IMR-90 (cell line): Measurements from ENCODE around the gene AUTS2. TPM values are rescaled to one million over a fixed set of nuclear protein-coding genes. Genes with fewer than 3 reads are reported as not detected.

Source experiments
- ATAC-seq: fragments of 200-7000 bp; cut with Tn5 transposase; 2 replicates; pipeline ENCODE4 v1.9.1; 2020; ENCODE audit warnings: low read depth, mild to moderate bottlenecking, moderate library complexity
- BruUV-seq: library from RNA; stranded (reverse); fragments of 400-500 nt; replicated peaks from 2 replicates; lab custom pipeline; 2021; lab: Mats Ljungman, UMichigan
- CTCF ChIA-PET: fragments of 300-600 bp; formaldehyde crosslinking; extraction: SDS; loops from one replicate; lab custom pipeline; 2021; ENCODE audit warnings: antibody characterized with exemption; lab: Yijun Ruan, JAX
- POLR2A ChIA-PET: fragments of 300-600 bp; sonication (Branson Sonifier 250); formaldehyde crosslinking; loops from one replicate; lab custom pipeline; 2022; ENCODE audit warnings: antibody characterized with exemption; ENCODE audit not compliant: unreplicated experiment; lab: Charles Lee
- DNase-seq: peaks from one replicate; pipeline ENCODE4 v3.0.0; 2013
- H2AFZ ChIP-seq: replicated peaks from 2 replicates; pipeline ENCODE3; 2013; ENCODE audit warnings: low read length, mild to moderate bottlenecking; ENCODE audit not compliant: poor library complexity
- H2AK5ac ChIP-seq: 2 replicates; pipeline ENCODE4 v1.6.1; 2013; ENCODE audit warnings: low read depth, low read length, inconsistent platforms
- H2AK9ac ChIP-seq: replicated peaks from 2 replicates; pipeline ENCODE3; 2013; ENCODE audit warnings: mild to moderate bottlenecking, low read depth, low read length, moderate library complexity; ENCODE audit not compliant: poor library complexity
- H2BK120ac ChIP-seq: 2 replicates; pipeline ENCODE4 v1.6.1; 2013; ENCODE audit warnings: low read depth, low read length, inconsistent platforms
- H2BK15ac ChIP-seq: 3 replicates; pipeline ENCODE4 v1.6.1; 2013; ENCODE audit warnings: low read depth, low read length, inconsistent platforms
- H2BK20ac ChIP-seq: 2 replicates; pipeline ENCODE4 v1.6.1; 2013; ENCODE audit warnings: low read depth, mild to moderate bottlenecking, inconsistent platforms, low read length, moderate library complexity
- H2BK5ac ChIP-seq: 2 replicates; pipeline ENCODE4 v1.6.1; 2013; ENCODE audit warnings: mild to moderate bottlenecking, low read depth, low read length, inconsistent platforms; ENCODE audit not compliant: poor library complexity, severe bottlenecking
- H3K14ac ChIP-seq: replicated peaks from 2 replicates; pipeline ENCODE4 v1.6.1; 2013; ENCODE audit warnings: low read depth, low read length, inconsistent platforms
- H3K18ac ChIP-seq: 2 replicates; pipeline ENCODE4 v1.6.1; 2013; ENCODE audit warnings: low read depth, low read length, control low read depth
- H3K23ac ChIP-seq: 2 replicates; pipeline ENCODE4 v1.6.1; 2013; ENCODE audit warnings: low read depth, low read length, inconsistent platforms
- H3K27ac ChIP-seq: 2 replicates; pipeline ENCODE4 v1.5.1; 2013; ENCODE audit warnings: mild to moderate bottlenecking, control low read depth, low read length; ENCODE audit not compliant: insufficient read depth
- H3K27me3 ChIP-seq: 2 replicates; pipeline ENCODE4 v1.6.1; 2013; ENCODE audit warnings: low read length; ENCODE audit not compliant: control insufficient read depth, insufficient read depth
- H3K36me3 ChIP-seq: 2 replicates; pipeline ENCODE4 v1.6.1; 2013; ENCODE audit warnings: low read length, mixed read lengths; ENCODE audit not compliant: control insufficient read depth, insufficient read depth
- H3K4ac ChIP-seq: 2 replicates; pipeline ENCODE4 v1.6.1; 2013; ENCODE audit warnings: low read depth, low read length, inconsistent platforms
- H3K4me1 ChIP-seq: 2 replicates; pipeline ENCODE4 v1.6.1; 2013; ENCODE audit warnings: low read length, mixed read lengths; ENCODE audit not compliant: control insufficient read depth, insufficient read depth
- H3K4me2 ChIP-seq: 2 replicates; pipeline ENCODE4 v1.6.1; 2013; ENCODE audit warnings: low read depth, mild to moderate bottlenecking, control low read depth, low read length, moderate library complexity
- H3K4me3 ChIP-seq: 2 replicates; pipeline ENCODE4 v1.5.1; 2013; ENCODE audit warnings: low read depth, mild to moderate bottlenecking, control low read depth, low read length, moderate library complexity; ENCODE audit not compliant: insufficient read depth
- H3K56ac ChIP-seq: 2 replicates; pipeline ENCODE4 v1.6.1; 2013; ENCODE audit warnings: low read length, inconsistent platforms; ENCODE audit not compliant: insufficient read depth; ENCODE audit errors: extremely low read depth
- H3K79me1 ChIP-seq, 2 experiments: 2 replicates each; pipeline ENCODE4 v1.6.1; 2013; ENCODE audit warnings: low read length in 2 of 2, inconsistent platforms in 1 of 2, low read depth in 1 of 2
- H3K9ac ChIP-seq: 2 replicates; pipeline ENCODE4 v1.6.1; 2013; ENCODE audit warnings: low read depth, low read length, control low read depth
- H3K9me1 ChIP-seq: 2 replicates; pipeline ENCODE4 v1.6.1; 2013; ENCODE audit warnings: low read length, inconsistent platforms; ENCODE audit not compliant: insufficient read depth
- H3K9me3 ChIP-seq: 2 replicates; pipeline ENCODE4 v1.6.1; 2013; ENCODE audit warnings: low read length; ENCODE audit not compliant: control insufficient read depth, insufficient read depth
- H4K20me1 ChIP-seq: 2 replicates; pipeline ENCODE4 v1.6.1; 2013; ENCODE audit warnings: low read length, inconsistent platforms; ENCODE audit not compliant: insufficient read depth
- H4K5ac ChIP-seq: 2 replicates; pipeline ENCODE4 v1.6.1; 2013; ENCODE audit warnings: mild to moderate bottlenecking, low read depth, low read length, control low read depth
- H4K8ac ChIP-seq, 2 experiments: 2 replicates each; pipeline ENCODE4 v1.6.1; 2013; ENCODE audit warnings: low read depth in 2 of 2, low read length in 2 of 2, control low read depth in 1 of 2, inconsistent platforms in 1 of 2
- H4K91ac ChIP-seq: 2 replicates; pipeline ENCODE4 v1.6.1; 2013; ENCODE audit warnings: low read depth, low read length, inconsistent platforms; ENCODE audit not compliant: insufficient read depth
- WGBS, 2 experiments: methylation state at CpG; one replicate each; pipeline versions ENCODE4 v1.1.5 to v1.1.7; 2013; ENCODE audit warnings: missing lambda C conversion rate in 2 of 2; ENCODE audit not compliant: insufficient read length in 1 of 2; ENCODE audit errors: extremely low coverage in 2 of 2; 5-methylcytosine and 5-hydroxymethylcytosine counted together
- dilution Hi-C: fragments of 300-500 bp; cut with HindIII; formaldehyde crosslinking; loops from one replicate; pipeline ENCODE4 v1.14.3; 2018; ENCODE audit warnings: low sequenced_read_pairs; ENCODE audit not compliant: unreplicated experiment
- in situ Hi-C: fragments of 300-500 bp; cut with MboI; formaldehyde crosslinking; loops from 3 replicates; pipeline ENCODE4 v1.14.3; 2019; ENCODE audit warnings: low sequenced_read_pairs, inconsistent platforms, mixed read lengths
- intact Hi-C: fragments of 100-400 bp; cut with micrococcal nuclease; formaldehyde crosslinking; loops from 2 replicates; pipeline ENCODE4 v1.10.0; 2022
- polyA plus RNA-seq, 3 experiments: library from polyadenylated mRNA; depleted of rRNA; stranded (reverse); fragments of >200 nt; gene quantifications; 2 replicates each; pipeline ENCODE4 v1.2.3, GENCODE V29; 2012; ENCODE audit warnings: low replicate concordance in 1 of 3
- total RNA-seq: library from RNA; depleted of rRNA; stranded (reverse); fragments of >200 nt; gene quantifications from 2 replicates; pipeline ENCODE4 v1.2.3, GENCODE V29; 2012
- TF ChIP-seq, protein P1 (sequence below): conservative IDR thresholded peaks from 2 replicates; pipeline ENCODE4 v1.5.1; 2012; ENCODE audit warnings: mild to moderate bottlenecking, low read depth, low read length, improper control_type of control experiment

The AUTS2 gene
- total and polyA plus RNA-seq, 2 of the 4 experiments (the other 2 are of a cell fraction), result 0.90 to 3.0 TPM

DNA sequence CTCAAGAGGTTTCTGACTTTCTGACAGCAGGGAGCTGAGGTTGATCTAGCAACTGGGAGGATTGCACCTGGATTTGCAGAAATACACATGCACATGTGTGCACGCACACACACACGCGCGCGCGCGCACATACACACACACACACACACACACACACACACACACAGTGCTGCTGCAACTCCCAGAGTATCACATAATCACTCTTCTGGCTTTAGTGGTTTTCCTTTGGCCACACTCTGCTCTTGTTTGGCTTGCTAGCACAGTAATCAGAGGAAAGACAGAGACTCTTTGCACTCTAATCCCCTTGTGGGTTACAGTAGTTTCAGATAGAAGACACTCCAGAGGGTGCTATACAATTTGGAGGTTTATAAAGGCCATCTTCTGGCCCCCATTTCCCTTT, 705.0 kb downstream of the AUTS2 start:
- Histone ChIP-seq H3K4ac (no peak overlapping the region), H4K8ac (no peak overlapping the region), H3K4me2 (no peak overlapping the region), H2BK20ac (no peak overlapping the region), H4K20me1 (no peaks in the 10 kb centered on the region), H2BK5ac (no peak overlapping the region), H3K18ac (no peak overlapping the region), H2AK5ac (no peak overlapping the region), H3K27me3 (no peaks in the 10 kb centered on the region), H3K9me1 (no peaks in the 10 kb centered on the region), H4K91ac (no peak overlapping the region), H3K14ac (no peak overlapping the region), H3K4me1 (no peaks in the 10 kb centered on the region), H3K36me3 (no peaks in the 10 kb centered on the region), H3K9me3 (0 out of 2 replicates have a peak, but pooled peaks cover 2% of the 10 kb centered on the region), H3K27ac (no peak overlapping the region), H2BK15ac (no peak overlapping the region), H3K23ac (no peak overlapping the region), H3K56ac (no peak overlapping the region), H3K4me3 (no peak overlapping the region), H2AFZ (no peak overlapping the region), H3K79me1 (no peaks in the 10 kb centered on the region), H2BK120ac (no peak overlapping the region), H2AK9ac (no peak overlapping the region), H4K5ac (no peak overlapping the region), H3K9ac (no peak overlapping the region)
- dilution Hi-C loops, result no loop called here
- TF ChIP-seq, protein P1, sequence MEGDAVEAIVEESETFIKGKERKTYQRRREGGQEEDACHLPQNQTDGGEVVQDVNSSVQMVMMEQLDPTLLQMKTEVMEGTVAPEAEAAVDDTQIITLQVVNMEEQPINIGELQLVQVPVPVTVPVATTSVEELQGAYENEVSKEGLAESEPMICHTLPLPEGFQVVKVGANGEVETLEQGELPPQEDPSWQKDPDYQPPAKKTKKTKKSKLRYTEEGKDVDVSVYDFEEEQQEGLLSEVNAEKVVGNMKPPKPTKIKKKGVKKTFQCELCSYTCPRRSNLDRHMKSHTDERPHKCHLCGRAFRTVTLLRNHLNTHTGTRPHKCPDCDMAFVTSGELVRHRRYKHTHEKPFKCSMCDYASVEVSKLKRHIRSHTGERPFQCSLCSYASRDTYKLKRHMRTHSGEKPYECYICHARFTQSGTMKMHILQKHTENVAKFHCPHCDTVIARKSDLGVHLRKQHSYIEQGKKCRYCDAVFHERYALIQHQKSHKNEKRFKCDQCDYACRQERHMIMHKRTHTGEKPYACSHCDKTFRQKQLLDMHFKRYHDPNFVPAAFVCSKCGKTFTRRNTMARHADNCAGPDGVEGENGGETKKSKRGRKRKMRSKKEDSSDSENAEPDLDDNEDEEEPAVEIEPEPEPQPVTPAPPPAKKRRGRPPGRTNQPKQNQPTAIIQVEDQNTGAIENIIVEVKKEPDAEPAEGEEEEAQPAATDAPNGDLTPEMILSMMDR, result no peak
- in situ Hi-C loops, result no loop called here
- intact Hi-C loops, result no loop called here
- BruUV-seq, result no TSS peak
- ChIA-PET CTCF (no interaction called here), POLR2A (no interaction called here)
- ATAC-seq, result no peak
- WGBS, 2 experiments, result no CpG with 5 or more reads among the region's 7 CpGs
- no peak for DNase-seq
